Ammon's horn (tissue), 1 donor: ENCODE measurements around the gene GPR35.

Experiments
- DNase-seq: peaks from one replicate; pipeline ENCODE4 v3.0.0-alpha.2; 2016; ENCODE audit warnings: low spot score

Gene GPR35, protein sequence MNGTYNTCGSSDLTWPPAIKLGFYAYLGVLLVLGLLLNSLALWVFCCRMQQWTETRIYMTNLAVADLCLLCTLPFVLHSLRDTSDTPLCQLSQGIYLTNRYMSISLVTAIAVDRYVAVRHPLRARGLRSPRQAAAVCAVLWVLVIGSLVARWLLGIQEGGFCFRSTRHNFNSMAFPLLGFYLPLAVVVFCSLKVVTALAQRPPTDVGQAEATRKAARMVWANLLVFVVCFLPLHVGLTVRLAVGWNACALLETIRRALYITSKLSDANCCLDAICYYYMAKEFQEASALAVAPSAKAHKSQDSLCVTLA

DNA sequence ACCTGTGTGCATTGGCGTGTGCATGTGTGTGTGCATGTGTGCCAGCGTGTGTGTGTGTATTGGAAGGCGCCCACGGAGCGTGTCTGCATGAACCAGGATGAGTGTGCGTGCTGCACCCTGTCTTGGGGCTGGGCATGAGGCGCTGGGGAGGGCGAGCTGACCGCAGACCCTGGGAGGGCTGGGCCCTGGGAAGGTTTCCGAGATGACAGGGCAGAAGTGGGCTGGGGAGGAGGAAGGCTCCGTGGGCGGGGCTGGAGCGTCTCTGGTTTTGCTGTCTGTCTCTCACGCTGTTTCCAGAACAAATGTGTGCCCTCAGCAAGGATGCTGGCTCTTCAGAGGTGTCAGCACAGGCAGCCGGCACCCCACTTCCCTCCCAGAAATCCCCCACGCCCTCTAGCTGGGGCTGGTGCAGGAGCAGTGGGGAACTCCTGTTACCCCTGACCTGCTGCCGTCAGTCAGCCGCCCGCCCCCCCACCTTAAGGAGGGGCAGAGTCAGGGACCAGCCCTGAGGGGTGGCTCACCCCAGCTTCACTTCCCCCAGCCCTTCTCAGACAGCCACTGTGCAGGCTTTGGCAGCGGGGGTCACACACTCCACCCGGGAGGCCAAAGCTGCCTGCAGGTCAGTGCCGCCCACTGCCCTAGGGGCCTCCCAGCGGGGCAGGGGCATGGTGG is at the start of gene GPR35:
Gene GPR35, plus strand, starts transcription at position 531 of the 672 bp plus-strand sequence. CDS start 4,473 bp downstream, outside the sequence.
- peak; percentile 42 for DNase-seq

DNA sequence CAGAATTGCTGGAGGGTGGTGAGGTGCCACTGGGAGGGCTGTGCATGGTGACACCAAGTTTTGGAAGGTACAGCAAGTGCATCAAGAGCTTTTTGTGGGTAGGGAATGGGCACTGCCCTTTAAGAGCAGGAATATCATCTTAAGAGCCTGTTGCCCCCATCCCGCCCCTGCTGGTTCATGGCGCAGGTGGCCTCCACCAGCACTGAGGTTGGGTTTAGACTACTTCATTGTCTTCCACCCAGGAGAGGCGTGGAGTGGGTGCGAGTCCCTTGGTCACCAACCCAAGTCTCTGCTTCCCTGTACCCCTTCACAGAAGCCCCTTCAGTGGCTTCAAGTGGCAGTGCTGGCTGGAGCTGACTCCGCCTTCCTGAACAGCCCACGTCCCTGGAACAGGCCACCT is 49.2 kb upstream of the GPR35 start:
- no peak for DNase-seq

DNA sequence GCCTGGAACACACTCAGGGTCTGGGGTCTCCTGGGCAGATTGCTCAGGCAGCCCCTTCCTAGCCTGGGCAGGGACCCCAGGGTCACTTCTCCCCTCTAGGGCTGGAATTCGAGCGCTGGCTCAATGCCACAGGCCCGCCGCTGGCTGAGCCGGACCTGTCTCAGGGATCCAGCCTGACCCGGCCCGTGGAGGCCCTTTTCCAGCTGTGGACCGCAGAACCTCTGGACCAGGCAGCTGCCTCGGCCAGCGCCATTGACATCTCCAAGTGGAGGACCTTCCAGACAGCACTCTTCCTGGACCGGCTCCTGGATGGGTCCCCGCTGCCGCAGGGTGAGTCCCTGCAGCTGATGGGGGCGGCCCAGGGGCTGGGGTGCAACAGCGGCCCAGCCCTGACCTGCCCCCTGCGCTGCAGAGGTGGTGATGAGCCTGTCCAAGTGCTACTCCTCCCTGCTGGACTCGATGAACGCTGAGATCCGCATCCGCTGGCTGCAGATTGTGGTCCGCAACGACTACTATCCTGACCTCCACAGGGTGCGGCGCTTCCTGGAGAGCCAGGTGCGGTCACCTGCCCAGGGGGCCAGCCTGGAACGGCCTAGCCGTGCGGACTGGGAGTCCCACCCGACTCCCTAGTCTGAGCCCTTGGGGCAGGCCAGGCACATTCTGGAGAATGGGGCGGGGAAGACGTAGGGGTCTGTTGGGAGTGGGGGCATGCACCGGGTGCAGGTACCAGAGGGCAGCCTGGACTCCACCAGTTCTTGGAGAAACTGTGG is 48.7 kb upstream of the GPR35 start:
- DNase-seq, result no peak

DNA sequence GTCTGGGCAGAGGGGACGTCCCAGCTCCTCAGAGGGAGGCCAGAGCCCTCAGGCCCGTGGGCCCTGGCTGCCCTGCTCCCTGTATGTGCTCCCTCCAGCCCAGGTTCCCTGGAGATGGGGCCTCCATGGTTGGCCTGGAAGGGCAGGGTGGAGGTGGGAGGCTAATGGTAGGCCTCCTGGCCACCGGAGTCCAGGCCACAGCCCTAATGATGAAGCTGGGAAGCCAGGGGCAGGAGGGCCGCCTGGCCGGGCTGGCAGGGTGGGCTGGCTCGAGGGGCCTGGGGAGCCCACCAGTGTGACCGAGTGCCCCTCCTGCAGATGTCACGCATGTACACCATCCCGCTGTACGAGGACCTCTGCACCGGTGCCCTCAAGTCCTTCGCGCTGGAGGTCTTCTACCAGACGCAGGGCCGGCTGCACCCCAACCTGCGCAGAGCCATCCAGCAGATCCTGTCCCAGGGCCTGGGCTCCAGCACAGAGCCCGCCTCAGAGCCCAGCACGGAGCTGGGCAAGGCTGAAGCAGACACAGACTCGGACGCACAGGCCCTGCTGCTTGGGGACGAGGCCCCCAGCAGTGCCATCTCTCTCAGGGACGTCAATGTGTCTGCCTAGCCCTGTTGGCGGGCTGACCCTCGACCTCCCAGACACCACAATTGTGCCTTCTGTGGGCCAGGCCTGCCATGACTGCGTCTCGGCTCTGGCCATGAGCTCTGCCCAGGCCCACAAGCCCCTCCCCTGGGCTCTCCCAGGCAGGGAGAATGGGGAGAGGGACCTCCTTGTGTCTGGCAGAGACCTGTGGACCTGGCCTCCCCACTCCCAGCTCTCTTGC is 47.8 kb upstream of the GPR35 start:
- DNase-seq, result no peak

- no peak for DNase-seq
Measured at GRCh38 chr2:240578110-240578450, 47.2 kb upstream of the GPR35 start.

GRCh38 chr2:240578488-240578887 is 46.8 kb upstream of the GPR35 start:
- DNase-seq, result no peak

DNA sequence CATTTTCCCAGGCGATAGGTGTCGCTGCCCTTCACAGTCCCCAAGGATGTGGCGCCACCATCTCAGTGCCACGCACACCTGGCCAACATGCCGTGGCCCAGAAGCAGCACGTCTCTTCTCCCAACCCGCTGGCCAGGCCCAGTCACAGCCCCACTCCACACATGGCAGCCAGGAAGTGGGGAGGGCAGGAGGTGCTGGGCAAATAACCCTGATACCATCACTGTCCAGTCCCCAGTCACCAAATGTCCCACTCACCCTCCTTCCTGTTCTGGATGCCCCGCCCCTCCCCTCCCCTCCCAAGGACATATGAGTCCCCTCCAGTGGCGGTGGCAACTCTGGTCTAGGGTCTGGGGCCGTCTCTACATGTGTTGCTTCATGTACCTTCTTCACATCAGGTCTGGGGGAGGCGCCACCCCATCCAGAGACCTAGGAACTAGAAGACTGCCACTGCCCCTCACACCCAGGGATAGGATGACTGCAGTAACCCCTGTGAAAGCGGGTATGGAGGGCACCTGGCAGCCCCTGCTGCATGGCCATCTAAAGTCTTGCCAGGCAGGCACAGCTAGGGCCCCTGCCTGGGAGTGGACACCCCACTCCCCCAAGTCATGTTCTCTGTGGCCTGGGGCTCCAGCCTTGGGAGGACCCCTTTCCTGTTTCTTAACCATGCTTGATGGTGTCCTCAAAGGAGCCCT is 46.1 kb upstream of the GPR35 start:
- no peak for DNase-seq

DNA sequence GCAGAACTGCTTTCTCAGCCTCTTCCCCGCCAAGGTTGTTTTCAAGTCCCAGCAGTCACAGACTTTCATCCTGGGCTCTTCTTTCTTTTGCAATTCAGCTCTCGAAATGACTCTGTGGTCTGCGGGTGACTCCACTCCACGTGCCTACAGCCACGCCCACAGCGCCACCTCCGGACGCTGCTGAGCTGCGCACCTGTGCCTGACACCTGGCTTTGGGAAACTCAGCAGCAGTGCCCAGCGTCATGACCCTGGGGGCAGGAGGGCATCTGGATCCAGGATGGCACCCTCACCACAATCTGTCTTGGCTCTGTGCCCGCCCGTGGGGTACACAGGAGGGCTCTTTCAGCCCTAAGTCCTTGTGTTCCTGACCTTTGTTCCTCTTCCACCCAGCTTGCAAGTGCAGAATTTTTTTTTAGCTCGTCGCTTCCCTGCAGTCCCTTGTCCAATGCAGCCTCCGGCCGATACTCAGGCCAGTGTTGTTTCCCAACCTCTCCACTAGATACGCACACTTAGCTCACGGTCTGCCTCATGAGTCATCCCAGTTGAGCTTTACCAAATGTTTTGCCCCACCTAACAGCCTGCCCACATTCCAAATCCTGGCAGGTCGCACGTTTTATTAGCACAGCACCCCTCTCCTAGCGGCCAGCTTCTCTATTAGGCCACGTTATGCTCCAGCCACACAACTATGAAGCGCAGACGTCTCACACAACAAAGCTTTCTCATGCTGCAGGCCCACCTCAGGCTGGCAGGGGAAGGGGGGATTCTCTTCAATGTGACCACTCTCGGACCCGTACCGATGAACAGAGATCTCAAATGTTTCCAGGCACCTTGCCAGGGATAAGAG is 45.3 kb upstream of the GPR35 start:
- no peak for DNase-seq

GRCh38 chr2:240581811-240582210 is 43.5 kb upstream of the GPR35 start:
- no peak for DNase-seq

DNA sequence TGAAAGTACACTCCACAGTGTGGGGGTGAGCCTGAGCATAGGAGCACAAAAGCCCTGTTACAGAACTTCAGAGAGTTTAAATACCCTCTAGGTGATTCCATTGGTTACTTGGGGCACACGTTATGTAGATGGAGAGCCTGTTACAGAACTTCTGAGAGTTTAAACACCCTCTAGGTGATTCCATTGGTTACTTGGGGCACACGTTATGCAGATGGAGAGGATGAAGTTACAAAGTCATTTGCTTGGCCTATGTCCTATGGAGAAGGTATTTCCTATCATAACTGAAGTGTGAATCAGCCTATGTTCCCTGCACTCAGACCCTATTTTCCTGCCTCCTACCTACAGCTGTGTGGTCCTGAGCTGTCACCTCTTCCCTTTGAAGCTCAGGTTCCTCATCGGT is 42.5 kb upstream of the GPR35 start:
- no peak for DNase-seq

- DNase-seq, result no peak
Measured at GRCh38 chr2:240583774-240584173, 41.5 kb upstream of the GPR35 start.

- no peak for DNase-seq
Measured at GRCh38 chr2:240584486-240585031, 40.7 kb upstream of the GPR35 start.

- DNase-seq, result no peak
Measured at GRCh38 chr2:240585101-240585500, 40.2 kb upstream of the GPR35 start.

- DNase-seq, result no peak
Measured at GRCh38 chr2:240585681-240586197, 39.5 kb upstream of the GPR35 start.

DNA sequence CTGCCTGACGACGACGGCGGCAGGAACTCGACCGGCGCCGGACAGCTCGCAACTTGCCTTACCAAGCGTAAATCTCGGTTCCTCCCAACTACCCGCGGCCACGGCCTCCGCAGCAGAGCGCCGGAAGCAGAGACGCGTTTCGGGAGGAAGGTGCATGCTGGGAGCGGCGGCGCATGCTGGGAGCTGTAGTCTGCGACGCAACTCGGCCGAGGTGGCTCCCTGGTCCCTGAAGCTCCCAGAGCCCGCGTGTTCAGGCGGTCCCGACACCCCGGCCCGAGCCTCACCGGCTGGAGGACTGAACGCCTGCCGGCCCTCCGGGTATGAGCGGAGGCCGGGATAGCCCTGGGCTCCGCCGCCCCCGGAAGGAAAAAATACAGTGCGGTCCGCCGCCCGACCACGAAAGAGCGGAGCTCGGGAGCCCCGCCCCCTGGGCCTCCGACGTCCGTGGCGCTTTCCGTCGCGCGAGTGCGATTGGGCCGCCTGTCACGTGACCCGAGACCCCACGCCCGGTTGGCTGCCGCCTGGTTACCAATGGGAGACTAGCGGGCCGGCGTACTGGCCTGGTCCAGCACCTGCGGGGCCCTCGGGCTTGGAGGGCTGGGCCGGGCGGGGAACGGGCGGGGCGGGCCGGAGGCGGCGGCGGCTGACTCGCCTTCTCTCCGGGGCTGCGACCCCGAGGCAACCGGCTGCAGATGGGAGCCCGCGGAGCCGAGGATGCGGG is 38.9 kb upstream of the GPR35 start, which contains the start of gene CAPN10:
Gene CAPN10, plus strand, starts transcription at position 537 of the 721 bp plus-strand sequence. Its CDS starts 178 bp downstream, at position 715.
- DNase-seq, result peak; percentile 97

DNA sequence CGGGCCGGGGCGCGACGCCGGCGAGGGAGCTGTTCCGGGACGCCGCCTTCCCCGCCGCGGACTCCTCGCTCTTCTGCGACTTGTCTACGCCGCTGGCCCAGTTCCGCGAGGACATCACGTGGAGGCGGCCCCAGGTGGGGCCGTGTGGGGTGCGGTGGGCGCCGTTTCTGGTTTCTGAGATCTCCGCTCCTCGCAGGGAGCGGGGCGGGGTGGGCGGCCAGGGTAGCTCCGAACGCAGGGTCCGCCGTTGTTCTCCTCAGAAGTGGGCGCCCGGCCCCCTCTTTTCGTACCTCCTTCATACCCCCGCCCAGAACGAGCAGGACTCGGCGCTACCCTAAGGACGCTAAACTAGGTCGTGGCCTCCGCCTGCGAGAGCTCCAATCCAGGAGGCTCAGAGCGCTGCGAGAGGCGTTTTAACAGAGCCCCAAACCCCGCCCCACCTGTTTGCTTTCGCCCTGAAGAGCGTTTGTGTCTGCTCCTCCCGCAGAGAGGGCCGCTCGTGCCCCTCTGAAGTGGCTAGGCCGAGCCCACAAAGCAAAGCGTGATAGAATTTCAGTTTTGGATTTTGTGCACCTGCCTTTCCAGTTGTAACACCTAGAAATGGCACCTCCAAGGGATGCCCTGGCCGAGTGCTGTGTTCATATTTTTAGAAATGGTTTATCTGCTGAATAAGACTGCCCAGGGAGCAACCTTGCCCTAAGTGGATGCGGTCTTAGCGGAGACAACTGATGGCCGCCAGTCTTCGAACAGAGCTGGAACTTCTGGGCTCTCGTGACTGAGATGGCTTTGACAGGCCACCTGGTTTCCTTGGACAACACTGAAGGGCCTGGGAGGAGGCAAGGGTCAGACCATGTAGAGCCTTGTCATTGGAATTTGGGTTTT is 38.1 kb upstream of the GPR35 start:
- DNase-seq, result no peak

DNA sequence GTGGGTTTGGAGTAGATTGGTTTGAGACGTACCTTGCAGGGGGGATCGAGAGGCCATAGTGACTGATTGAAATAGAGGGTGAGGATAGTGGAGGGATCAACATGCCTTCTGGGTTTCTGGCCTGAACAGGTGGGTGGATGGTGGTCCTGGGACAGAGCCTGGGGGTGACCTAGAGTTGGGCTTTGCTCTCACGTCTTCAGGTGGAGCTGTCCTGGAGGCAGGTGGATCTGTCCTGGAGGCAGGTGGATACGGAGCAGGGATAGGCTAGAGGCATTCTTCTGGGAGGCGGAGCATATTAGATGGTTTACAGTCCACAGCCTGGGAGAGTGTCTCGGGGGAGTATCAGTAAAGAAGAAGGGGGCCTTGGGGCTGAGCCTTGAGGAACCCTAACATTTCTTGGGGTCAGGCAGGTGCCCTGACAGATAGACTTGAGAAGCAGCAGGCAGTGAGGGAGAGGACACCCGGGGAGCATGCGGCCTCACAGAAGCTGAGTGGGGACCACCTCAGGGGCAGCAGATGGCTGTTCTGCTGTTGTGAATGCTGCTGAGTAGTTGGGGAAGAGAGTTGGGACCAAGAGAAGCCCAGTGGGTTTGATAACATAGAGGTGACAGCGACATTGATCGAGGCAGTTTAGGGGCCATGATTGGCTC is 37.1 kb upstream of the GPR35 start:
- DNase-seq, result no peak

DNA sequence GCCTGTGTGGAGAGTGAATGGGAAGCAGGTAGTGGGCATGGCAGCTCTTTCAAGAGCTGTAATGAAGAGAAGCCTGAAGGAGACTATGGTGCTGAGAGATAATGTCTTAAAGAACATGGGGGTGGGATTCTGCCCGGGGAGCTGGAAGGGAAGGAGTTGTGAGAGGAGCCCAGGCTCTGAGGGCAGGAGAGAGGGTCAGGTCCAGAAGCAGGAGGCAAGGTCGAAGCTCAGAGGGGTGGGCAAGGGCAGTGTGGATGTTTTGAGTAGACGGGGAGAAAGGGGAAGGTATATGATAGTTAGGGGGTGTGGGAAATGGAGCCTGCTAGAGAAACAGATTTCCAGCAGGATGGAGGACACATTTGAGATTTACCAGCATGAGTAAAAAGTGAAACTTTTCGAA is 36.6 kb upstream of the GPR35 start:
- no peak for DNase-seq
